K562 (cell line): ENCODE measurements around the gene PRKD1. TPM values are rescaled to one million over a fixed set of nuclear protein-coding genes. Genes with fewer than 3 reads are reported as not detected.

ENCODE experiments used
- ARID2 ChIP-seq: fragments of 450-650 bp; IDR thresholded peaks from 2 replicates; pipeline ENCODE4 v1.6.1; 2017; ENCODE audit warnings: antibody characterized with exemption, mild to moderate bottlenecking
- GATAD2B ChIP-seq: fragments of 450-650 bp; IDR thresholded peaks from 2 replicates; pipeline ENCODE4 v1.6.1; 2017; ENCODE audit warnings: mild to moderate bottlenecking, borderline replicate concordance
- NCOA2 ChIP-seq, 2 experiments: fragments of 450-650 bp; IDR thresholded peaks; 2 replicates each; pipeline ENCODE4 v1.6.1; 2018; ENCODE audit warnings: mild to moderate bottlenecking in 2 of 2, moderate library complexity in 1 of 2; ENCODE audit not compliant: partially characterized antibody in 2 of 2
- POLR3A ChIP-seq: IDR thresholded peaks from 2 replicates; pipeline ENCODE4 v1.6.1; 2011; ENCODE audit warnings: borderline replicate concordance, mild to moderate bottlenecking, moderate library complexity; ENCODE audit not compliant: insufficient read length, insufficient read depth; ENCODE audit errors: extremely low read depth
- PPARD ChIP-seq: fragments of 250-450 bp; sonication (Bioruptor Pico); IDR thresholded peaks from 2 replicates; pipeline ENCODE4 v1.8.0; 2022; ENCODE audit warnings: inconsistent platforms, mild to moderate bottlenecking, moderate library complexity
- RCOR1 ChIP-seq, 2 experiments: IDR thresholded peaks; 2 replicates each; pipeline ENCODE4 v1.6.1; 2012; ENCODE audit warnings: low read depth in 2 of 2, low read length in 2 of 2, borderline replicate concordance in 1 of 2, improper control_type of control experiment in 1 of 2
- TCFL5 ChIP-seq: fragments of 250-450 bp; sonication (Bioruptor Pico); conservative IDR thresholded peaks from 2 replicates; pipeline ENCODE4 v1.6.1; 2021; ENCODE audit warnings: mild to moderate bottlenecking, moderate library complexity, matching md5 sums
- XRCC4 ChIP-seq: IDR thresholded peaks from one replicate; pipeline ENCODE4 v1.6.1; 2011; ENCODE audit not compliant: insufficient read depth, insufficient read length; ENCODE audit errors: extremely low read depth
- ZNF766 ChIP-seq: fragments of 200-800 bp; sonication (Bioruptor generic); conservative IDR thresholded peaks from 2 replicates; pipeline ENCODE4 v1.6.1; 2016; ENCODE audit warnings: missing genetic modification characterization, missing compliant biosample characterization
- polyA plus RNA-seq, 8 experiments: library from polyadenylated mRNA; depleted of rRNA in 4 of 8; stranded (reverse) in 5 of 8; unstranded in 3 of 8; fragments of >200 nt; fragmentation: Nextera tagmentation in 2 of 8; fragmentation: Illumina TruSeq in 1 of 8; extraction: Ambion mirVana in 2 of 8; extraction: Trizol in 1 of 8; gene quantifications; 2 replicates each; pipeline versions ENCODE4 v1.2.1 to v1.2.3, GENCODE V29; 2011 to 2014; ENCODE audit warnings: inconsistent platforms in 1 of 8, missing spikeins in 1 of 8
- total RNA-seq, 7 experiments: library from RNA; depleted of rRNA in 6 of 7; stranded (reverse); fragments of >200 nt in 6 of 7; fragmentation: Illumina TruSeq in 2 of 7; extraction: Trizol in 2 of 7; gene quantifications; 2 replicates each; pipeline versions ENCODE4 v1.2.1 to v1.2.3, GENCODE V29; 2011 to 2021; ENCODE audit warnings: low replicate concordance in 1 of 7
- TF ChIP-seq, protein P1 (sequence below), 2 experiments: IDR thresholded peaks; 2 replicates each; pipeline ENCODE4 v1.6.1; 2012; ENCODE audit warnings: improper control_type of control experiment in 2 of 2, low read depth in 2 of 2, low read length in 2 of 2, borderline replicate concordance in 1 of 2
- TF ChIP-seq, protein P2 (sequence below): fragments of 450-650 bp; IDR thresholded peaks from 2 replicates; pipeline ENCODE4 v1.6.1; 2016; ENCODE audit warnings: missing biosample characterization, missing genetic modification characterization
- TF ChIP-seq, protein P3 (sequence below): fragments of 450-650 bp; IDR thresholded peaks from 2 replicates; pipeline ENCODE4 v1.6.1; 2016; ENCODE audit warnings: low read depth

Gene PRKD1
- total and polyA plus RNA-seq, 9 of the 15 experiments (the other 6 are each of a cell fraction or from before 2014, with no cell fraction given) = 0.04 to 0.25 (median 0.13) TPM; not detected in 1

DNA sequence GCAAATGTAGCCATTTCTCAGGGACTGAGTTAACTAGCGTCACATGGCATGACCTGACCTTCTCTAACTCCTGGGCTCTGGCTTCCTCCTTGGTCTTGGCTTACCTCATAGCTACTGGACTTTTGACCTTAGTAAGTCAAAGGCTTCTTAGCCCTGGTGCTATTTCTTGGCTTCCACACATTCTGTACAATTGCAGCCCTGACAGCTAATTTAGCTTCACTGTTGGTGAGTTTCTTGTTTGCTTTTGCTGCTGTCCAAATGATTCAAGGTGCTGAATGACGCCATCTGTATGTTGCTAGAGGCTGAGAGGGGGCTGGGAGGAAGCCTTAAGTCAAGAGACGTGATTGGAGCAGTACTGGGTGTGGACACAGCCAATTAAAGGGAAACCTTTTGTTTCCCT lies 202.7 kb downstream of the PRKD1 start (continued):
- TF ChIP-seq, protein P1, sequence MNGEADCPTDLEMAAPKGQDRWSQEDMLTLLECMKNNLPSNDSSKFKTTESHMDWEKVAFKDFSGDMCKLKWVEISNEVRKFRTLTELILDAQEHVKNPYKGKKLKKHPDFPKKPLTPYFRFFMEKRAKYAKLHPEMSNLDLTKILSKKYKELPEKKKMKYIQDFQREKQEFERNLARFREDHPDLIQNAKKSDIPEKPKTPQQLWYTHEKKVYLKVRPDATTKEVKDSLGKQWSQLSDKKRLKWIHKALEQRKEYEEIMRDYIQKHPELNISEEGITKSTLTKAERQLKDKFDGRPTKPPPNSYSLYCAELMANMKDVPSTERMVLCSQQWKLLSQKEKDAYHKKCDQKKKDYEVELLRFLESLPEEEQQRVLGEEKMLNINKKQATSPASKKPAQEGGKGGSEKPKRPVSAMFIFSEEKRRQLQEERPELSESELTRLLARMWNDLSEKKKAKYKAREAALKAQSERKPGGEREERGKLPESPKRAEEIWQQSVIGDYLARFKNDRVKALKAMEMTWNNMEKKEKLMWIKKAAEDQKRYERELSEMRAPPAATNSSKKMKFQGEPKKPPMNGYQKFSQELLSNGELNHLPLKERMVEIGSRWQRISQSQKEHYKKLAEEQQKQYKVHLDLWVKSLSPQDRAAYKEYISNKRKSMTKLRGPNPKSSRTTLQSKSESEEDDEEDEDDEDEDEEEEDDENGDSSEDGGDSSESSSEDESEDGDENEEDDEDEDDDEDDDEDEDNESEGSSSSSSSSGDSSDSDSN (IDR thresholded peaks at IDR 0.05; ENCODE audit: borderline replicate concordance in 1 of 2, low read depth in 2 of 2, low read length in 2 of 2) = no peak
- TF ChIP-seq, protein P2, sequence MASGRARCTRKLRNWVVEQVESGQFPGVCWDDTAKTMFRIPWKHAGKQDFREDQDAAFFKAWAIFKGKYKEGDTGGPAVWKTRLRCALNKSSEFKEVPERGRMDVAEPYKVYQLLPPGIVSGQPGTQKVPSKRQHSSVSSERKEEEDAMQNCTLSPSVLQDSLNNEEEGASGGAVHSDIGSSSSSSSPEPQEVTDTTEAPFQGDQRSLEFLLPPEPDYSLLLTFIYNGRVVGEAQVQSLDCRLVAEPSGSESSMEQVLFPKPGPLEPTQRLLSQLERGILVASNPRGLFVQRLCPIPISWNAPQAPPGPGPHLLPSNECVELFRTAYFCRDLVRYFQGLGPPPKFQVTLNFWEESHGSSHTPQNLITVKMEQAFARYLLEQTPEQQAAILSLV (tag) = no peak
- no peak for TF ChIP-seq POLR3A
- TF ChIP-seq ZNF766 (CRISPR knock-in tag) = 0 out of 2 replicates have a peak, but pooled peaks have one; percentile 38
- TF ChIP-seq, protein P3, sequence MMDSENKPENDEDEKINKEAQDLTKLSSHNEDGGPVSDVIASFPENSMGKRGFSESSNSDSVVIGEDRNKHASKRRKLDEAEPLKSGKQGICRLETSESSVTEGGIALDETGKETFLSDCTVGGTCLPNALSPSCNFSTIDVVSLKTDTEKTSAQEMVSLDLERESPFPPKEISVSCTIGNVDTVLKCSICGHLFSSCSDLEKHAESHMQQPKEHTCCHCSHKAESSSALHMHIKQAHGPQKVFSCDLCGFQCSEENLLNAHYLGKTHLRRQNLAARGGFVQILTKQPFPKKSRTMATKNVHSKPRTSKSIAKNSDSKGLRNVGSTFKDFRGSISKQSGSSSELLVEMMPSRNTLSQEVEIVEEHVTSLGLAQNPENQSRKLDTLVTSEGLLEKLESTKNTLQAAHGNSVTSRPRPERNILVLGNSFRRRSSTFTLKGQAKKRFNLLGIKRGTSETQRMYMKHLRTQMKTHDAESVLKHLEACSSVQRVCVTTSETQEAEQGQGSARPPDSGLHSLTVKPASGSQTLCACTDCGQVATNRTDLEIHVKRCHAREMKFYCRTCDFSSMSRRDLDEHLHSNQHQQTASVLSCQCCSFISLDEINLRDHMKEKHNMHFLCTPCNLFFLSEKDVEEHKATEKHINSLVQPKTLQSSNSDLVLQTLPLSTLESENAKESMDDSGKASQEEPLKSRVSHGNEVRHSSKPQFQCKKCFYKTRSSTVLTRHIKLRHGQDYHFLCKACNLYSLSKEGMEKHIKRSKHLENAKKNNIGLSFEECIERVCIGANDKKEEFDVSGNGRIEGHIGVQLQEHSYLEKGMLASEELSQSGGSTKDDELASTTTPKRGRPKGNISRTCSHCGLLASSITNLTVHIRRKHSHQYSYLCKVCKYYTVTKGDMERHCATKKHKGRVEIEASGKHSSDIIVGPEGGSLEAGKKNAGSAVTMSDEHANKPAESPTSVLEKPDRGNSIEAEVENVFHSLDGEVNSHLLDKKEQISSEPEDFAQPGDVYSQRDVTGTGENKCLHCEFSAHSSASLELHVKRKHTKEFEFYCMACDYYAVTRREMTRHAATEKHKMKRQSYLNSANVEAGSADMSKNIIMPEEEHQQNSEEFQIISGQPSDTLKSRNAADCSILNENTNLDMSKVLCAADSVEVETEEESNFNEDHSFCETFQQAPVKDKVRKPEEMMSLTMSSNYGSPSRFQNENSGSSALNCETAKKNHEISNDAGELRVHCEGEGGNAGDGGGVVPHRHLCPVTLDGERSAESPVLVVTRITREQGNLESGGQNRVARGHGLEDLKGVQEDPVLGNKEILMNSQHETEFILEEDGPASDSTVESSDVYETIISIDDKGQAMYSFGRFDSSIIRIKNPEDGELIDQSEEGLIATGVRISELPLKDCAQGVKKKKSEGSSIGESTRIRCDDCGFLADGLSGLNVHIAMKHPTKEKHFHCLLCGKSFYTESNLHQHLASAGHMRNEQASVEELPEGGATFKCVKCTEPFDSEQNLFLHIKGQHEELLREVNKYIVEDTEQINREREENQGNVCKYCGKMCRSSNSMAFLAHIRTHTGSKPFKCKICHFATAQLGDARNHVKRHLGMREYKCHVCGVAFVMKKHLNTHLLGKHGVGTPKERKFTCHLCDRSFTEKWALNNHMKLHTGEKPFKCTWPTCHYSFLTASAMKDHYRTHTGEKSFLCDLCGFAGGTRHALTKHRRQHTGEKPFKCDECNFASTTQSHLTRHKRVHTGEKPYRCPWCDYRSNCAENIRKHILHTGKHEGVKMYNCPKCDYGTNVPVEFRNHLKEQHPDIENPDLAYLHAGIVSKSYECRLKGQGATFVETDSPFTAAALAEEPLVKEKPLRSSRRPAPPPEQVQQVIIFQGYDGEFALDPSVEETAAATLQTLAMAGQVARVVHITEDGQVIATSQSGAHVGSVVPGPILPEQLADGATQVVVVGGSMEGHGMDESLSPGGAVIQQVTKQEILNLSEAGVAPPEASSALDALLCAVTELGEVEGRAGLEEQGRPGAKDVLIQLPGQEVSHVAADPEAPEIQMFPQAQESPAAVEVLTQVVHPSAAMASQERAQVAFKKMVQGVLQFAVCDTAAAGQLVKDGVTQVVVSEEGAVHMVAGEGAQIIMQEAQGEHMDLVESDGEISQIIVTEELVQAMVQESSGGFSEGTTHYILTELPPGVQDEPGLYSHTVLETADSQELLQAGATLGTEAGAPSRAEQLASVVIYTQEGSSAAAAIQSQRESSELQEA = no peak
- TF ChIP-seq NCOA2 (IDR thresholded peaks at IDR 0.05; ENCODE audit: partially characterized antibody in 2 of 2) = no peak
- TF ChIP-seq GATAD2B = no peak
- TF ChIP-seq PPARD (CRISPR knock-in tag) = no peak
- no peak for TF ChIP-seq XRCC4
- TF ChIP-seq TCFL5 (CRISPR knock-in tag) = no peak
- TF ChIP-seq ARID2 = no peak
- peak in 1 of 2 experiments; percentile 44; a peak in 1 of 4 replicates for TF ChIP-seq RCOR1 (IDR thresholded peaks at IDR 0.05; ENCODE audit: borderline replicate concordance in 1 of 2, low read depth in 2 of 2, low read length in 2 of 2)
